Mucosa of gallbladder (tissue), 1 donor: ENCODE measurements around the gene PAN3. TPM values are rescaled to one million over a fixed set of nuclear protein-coding genes. Genes with fewer than 3 reads are reported as not detected.

Experiments used
- DNase-seq: peaks from one replicate; pipeline ENCODE4 v3.0.0-alpha.2; 2020; ENCODE audit warnings: low spot score
- total RNA-seq: library from RNA; stranded (reverse); gene quantifications from one replicate; pipeline ENCODE4 v1.2.1, GENCODE V29; 2021
- donor health status: DM: no; HTN: no; CAD: no.

PAN3 gene
- total RNA-seq, 1 donor from 2014 or later, result 36.1 TPM

DNA sequence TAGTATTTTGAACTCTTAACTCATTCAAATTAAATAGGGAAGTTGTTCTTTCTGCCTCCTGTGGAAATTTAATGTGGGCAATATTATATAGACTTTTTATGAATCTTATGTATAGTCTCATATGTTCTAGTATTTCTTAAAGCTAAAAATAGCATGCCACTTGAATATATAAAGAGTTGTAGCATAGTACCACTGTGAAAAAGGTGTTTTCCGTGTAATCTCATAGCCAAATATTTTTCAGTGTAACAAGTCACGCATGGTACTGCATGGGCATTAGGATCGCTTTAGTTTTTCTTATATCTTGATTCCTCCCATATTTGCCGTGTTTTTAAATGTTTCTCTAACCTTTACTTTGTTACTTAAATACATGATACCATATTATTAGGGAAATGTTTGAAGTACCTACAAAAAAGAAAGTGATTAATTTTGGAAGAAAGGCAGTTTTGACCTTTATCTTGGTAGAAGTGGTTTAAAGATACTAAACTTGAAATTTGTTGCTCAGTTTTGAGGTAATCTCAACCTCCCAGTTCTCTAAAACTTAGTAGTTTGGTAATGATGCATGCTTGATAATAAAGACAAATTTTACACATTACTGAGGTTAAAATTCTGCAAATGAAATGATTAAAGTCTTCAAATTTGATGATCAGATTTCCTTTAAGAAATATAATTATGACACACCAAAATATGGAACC, 81.2 kb downstream of the PAN3 start:
- DNase-seq, result no peak

DNA sequence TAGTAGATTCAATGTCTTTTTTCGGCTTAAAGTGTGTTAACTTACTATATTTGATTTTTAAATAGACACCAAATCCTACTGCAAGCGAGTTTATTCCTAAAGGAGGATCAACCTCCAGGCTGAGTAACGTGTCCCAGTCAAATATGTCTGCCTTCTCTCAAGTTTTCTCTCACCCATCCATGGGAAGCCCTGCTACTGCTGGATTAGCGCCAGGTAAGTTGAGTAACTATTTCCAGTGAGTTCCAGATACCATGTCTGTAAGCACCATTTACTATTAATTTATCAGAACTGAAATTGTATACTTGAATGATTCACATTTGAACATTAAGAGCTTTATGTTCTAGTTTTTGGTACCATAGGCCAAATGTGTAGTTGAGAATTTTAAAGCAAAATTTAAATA, 81.8 kb downstream of the PAN3 start:
- no peak for DNase-seq

DNA sequence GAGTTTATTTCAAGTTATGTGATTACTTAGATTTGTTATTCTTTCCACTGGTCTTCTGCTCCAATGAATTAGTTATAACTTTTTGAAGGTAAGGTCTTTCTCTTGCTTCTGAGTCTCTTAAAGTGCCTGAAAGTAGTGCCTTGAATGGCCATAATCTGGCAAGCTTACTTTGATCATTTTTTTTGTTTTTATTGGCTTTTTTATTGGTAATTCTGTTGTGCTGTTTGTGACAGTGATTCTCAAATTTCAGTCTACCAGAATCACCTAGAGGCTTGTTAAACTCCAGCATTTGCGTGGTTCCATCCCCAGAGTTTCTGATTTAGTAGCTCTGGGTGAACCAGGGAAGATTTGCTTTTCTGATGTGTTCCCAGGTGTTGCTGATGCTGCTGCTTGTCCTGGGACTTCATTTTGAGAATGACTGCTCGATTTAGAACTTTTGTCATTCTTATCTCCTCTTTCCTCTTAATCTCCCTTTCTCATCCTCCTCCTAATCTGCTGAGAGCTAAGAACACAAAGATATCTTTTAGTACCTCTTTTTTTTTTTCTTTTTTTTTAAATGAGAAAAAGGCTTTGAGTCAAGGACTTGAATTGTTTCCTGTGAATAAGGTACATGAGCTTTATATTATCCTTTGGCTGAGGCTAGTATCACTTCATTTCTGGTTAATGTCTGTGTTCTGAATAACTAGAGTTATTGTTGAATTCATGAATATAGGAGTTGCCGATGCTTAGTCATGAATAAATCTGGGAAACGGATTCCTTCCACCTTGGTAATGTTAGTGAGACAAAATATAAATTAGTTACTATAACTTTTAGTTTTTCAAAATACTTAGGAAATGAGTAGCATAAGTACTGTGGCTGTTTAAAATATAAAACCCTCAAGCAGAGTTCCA, 91.4 kb downstream of the PAN3 start:
- DNase-seq, result no peak

DNA sequence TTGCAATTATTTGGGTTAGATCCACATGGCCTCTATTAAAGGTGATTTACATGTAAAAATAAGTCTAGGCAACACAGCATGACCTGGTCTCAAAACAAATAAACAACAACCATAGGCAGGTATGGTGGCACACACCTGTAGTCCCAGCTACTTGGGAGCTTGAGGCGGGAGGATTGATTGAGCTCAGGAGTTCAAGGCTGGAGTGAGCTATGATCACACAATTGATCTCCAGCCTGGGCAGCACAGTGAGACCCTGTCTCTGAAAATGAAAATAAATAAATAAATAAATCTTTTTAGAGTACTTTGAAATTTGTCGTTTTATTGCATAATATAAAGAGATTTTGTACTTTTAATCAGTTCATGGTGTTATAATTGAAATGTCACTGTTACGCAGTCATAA, 93.3 kb downstream of the PAN3 start:
- no peak for DNase-seq

DNA sequence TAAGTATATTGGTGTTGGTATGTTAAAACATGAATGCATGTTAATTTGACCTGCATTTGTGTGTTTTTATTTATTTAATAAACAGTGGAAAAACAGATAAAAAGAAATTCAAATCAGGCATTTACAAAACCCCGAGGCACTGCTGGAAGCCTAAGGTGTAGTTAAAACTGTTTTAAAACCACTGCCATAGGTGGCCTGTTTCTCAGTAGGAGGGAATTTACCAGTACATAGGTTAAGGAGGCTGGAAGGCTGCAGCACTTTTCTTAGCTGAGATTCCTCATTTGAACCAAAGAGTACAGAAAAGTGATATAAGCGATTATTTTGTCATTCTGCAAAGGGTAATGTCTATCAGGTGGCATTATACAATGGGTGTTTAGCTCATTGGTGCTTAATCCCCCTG, 99.6 kb downstream of the PAN3 start:
- no peak for DNase-seq

DNA sequence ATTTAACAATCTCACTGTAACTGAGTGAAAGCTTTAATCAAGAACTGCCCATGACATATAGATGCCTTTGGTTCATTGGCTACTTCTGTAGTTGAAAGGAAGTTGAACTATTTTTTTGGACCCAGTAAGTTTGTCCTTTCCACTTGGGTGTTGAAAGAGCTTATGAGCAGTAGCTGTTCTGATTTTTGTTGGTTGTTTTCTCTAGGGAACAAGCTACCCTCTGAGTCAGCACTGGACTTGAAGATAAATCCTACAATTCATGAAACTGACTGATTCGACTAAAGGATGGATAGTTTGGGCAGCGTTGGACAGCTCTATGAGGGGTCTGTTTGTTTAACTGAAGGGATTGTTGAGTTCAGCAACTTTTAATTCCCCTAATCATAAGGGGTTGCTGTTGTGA, 101.0 kb downstream of the PAN3 start:
- no peak for DNase-seq

DNA sequence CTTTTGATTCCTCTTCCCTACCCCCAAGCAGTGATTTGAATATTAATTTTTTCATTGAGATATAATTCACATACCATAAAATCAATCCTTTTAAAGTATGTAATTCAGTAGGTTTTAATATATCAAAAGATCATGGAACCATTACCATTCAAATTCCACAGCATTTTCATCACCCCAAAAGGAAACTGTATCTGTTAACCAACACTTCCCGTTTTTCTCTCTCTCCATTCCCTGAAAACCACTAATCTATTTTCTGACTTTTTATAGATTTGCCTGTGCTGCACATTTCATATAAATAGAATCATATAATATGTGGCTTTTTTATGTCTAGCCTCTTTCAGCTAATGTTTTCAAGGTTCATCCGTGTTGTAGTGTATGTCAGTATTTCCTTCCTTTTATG, 107.1 kb downstream of the PAN3 start:
- no peak for DNase-seq

DNA sequence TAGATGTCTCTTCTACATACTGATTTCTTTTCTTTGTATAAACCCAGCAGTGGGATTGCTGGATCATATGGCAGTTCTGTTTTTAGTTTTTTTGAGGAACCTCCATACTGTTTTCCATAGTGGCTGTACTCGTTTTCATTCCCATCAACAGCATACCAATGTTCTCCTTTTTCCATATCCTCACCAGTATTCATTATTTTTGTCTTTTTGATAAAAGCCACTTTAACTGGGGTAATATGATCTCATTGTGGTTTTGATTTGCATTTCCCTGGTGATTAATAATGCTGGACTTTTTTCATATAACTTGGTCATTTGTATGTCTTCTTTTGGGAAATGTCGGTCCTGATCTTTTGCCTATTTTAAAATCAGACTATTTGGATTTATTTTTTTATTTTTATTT, 108.5 kb downstream of the PAN3 start:
- no peak for DNase-seq

DNA sequence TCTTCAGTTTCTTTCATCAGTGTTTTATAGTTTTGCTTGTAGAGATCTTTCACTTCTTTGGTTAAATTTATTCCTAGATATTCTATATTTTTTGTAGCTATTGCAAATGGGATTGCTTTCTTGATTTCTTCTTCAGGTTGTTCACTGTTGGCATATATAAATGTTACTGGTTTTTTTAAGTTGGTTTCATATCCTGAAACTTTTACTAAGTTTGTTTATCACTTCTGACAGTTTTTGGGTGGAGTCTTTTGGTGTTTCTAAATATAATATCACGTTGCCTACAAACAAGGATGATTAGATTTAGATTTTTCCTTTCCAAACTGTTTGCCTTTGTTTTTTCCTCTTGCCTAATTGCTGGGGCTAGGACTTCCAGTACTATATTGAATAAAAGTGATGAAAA, 109.7 kb downstream of the PAN3 start:
- no peak for DNase-seq

DNA sequence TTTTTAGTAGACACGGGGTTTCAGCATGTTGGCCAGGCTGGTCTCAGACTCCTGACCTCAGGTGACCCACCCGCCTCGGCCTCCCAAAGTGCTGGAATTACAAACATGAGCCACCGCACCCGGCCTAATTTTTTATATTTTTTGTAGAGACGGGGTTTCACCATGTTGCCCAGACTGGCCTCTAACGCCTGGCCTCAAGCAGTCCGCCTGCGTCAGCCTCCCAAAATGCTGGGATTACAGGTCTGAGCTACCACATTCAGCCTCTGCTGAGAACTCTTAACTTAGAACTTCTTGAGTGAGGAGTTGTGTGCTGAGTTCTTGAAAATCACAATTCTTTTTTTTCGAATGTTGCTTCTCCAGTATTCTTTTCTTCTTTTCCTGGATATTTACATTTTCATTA, 112.2 kb downstream of the PAN3 start:
- DNase-seq, result no peak

DNA sequence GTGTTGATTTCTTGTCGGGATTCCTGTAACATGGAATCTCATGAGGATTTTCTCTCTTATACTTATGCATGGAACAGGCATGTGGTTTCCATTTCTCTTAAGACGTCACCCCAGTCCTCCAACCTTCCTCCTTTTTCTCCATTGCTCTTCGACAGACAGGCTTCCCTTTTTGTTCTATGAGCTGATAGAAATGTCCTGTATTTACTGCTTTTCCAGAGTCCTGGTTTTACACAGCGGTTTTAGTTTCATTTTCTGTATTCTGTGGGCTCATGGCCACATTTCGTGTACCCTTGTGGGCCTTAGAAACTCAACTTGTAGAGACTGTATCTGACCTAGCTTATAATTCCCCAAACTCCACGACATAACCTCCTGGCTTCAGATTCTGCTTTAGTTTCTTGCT, 113.1 kb downstream of the PAN3 start:
- DNase-seq, result no peak

DNA sequence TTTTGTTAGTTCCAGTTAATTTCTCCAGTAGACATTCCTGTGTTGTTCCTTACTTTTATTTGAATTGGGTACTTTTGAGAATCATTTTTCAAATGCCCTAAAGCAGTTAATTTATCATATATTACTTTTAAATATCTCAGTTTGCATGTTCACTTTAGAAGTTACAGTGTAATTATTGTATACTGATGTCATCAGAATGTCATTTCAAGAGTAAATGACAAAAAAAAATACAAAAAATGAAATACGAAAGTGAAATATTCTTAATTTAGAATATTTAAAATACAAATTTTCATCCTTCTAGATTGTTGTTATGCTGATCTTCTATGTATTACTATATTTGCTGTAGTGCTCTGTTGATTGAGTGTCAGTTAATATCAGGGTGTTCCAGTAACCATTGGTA, 114.2 kb downstream of the PAN3 start:
- DNase-seq, result no peak

DNA sequence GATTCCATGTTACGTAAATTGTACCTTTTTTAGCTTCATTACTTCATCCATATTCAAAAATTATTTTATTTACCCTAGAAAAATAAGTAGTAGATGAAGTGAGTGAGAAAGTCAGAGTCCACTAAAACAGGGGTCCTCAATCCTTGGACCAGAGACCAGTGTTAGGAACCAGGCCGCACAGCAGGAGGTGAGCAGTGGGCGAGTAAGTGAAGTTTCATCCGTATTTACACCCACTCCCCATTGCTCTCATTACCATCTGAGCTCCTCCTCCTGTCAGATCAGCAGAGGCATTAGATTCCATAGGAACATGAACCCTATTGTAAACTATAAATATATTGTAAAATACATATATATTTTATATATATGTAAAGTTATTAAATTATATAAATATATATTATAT, 119.0 kb downstream of the PAN3 start:
- DNase-seq, result no peak

DNA sequence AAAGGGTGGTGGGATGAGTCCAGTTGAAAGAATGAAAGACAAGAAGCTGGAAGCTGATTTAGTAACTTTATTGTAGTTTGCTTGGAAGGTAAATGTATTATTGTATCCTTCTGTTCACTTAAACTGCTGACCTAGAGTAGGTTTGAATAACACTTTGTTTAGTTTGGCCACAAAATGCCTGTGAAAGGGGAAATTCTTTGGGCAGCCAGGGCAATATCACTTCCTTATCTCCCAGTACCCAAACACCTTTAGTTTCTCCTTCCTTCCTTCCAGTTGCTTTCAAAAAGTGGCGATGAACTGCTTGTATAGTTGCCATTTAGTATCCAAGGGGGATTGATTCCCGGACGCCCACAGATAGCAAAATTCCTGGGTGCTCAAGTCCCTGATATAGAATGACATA, 120.1 kb downstream of the PAN3 start:
- no peak for DNase-seq

DNA sequence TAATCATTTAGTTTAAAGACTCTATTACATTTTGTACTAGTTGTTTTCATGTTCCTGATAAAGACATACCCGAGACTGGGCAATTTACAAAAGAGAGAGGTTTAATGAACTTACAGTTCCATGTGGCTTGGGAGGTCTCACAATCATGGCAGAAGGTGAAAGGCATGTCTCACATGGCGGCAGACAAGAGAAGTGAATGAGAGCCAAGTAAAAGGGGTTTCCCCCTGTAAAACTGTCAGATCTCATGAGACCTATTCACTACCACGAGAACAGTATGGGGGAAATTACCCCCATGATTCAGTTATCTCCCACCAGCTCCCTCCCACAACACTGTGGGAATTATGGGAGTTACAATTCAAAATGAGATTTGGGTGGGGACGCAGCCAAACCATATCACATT, 129.2 kb downstream of the PAN3 start:
- no peak for DNase-seq

DNA sequence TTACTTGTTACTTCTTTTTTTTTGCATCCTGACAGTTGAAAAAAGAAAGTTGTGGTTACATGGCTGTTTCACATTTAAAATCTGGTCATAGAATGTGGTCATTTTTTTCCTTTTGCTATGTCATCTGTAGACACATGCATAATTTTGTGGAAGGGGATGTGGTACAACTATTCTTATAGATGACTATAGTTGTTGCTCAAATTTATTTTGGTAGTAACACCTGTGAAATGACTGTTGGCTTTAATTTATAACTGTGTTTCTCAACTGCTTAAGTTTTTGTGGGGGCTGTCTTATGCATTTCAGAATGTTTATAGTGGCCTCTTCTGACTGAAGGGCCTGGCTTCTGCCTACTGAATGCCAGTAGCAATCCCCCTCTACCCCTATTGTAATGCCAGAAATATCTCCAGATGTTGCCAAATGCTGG, 130.5 kb downstream of the PAN3 start:
- DNase-seq, result no peak

DNA sequence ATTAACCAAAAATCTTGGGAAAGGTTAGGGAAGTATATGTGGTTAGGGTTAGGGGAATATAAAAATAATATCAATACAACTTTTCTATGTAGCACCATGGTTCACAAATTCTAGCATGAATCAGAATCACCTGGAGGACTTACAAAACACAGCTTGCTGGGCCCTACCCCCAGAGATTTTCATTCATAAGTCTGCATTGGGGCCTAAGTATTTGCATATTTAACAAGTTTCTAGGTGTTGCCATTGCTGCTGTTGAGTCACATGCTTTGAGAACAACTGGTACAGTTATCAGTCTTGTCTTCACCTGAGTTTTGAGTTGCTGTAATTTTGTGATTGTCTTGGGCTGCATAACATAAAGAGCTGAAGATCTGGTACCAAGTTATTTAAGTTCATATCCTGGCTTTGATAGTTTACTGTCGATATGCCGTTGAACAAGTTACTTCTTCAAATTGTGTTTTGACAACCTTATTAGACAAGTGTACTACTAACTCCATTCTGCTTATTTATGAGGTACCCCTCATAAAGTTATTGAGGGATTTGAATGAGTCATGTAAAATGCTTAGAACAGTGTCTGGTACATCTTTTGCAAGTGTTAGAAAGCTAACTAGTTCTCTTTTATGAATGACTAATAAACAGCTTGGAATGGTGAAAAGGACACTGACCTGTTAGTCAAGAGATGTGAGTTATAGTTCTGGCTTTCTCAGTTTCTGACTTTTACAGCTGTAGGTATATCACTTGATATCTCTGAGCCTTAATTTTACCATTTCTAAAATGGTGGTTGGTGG, 132.9 kb downstream of the PAN3 start:
- DNase-seq, result no peak

DNA sequence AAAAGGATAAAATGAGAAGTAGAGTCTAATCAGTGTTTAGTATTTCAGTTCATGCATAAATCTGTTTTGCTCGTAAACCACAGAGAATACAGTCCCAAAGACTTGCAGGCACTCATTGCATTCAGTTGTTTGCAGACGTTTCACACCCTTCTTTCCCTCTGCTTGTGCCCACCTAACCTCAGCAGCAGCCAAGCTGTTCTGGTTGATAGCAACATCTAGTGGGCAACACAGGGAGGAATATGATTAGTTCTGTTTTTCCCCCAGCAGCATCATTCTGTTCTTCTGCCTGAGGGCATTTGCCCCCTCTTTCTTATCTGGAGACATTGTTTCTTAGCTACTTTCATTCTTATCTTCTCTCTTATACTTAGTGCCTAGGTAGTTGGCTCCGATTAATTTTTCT, 135.6 kb downstream of the PAN3 start:
- DNase-seq, result no peak

DNA sequence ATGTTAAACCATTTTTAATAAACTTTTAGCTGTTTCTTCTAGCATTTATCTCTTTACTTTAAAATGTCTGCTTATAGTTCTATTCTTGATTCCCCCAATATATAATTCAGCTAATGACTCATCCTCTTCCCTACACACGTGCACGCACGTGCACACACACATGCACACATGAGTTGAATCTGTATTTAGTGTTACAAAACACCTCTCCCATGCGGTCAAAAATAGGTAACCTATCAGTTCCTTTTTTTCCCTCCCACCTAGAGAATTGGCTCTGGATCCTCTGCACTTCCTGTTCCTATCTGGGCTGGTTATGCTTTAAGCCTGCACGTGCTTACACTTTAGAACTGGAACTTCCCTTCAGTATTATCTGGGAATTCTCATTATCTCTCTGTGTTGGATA, 144.1 kb downstream of the PAN3 start:
- DNase-seq, result no peak

DNA sequence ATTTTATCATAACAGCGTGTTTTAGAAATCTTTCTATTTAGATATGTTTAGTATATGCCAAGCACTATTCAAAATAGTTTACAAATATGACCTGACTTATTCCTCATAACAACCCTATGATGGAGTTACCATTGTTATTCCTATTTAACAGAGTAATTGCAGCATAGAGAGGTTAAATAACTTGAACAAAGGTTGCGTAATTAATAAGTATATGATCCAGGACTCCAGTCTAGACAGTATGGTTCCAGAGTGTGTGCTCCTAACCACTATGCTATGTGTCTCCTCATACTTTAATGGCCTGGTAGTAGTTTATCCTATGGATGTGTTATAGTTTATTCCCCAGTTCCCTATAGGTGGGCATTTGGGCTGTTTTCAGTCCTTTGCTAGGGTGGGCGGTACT, 145.3 kb downstream of the PAN3 start:
- no peak for DNase-seq

DNA sequence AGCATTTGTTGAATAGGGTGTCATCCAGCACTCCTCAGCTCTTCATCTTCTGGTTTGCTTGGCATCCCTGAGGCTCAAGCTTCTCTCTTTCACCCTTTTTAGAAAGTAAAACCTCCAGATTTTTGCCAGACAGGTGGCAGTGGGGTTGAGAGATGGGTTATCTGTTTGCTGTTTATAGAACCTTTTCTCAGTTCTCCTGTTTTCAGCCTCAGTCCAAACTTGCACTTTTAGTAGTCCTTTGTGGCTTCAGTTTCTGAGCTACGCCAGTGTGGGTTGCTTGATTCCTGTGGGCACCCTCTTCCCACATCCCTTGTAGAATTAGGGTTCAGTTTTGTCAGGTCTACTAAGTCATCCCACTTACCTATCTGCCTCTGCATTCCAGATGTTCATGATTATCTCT, 147.9 kb downstream of the PAN3 start:
- DNase-seq, result no peak

DNA sequence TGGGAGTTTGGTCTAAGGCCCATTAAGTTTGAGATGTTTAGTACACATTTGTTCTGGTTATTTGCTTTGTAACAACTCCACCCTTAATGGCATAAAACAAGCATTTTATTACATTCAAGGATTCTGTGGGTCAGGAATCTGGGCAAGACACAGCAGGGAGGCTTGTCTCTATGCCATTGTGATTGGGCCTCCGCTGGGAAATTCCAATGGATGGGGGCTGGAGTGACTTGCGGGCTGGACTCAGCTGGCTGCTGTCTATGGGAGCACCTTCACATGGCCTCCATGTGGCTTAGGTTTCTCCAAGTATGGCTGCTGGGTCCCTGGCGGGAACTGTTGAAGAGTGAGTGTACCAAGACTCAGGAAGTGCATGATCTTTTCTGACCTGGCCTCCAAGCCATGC, 159.0 kb downstream of the PAN3 start:
- DNase-seq, result no peak

DNA sequence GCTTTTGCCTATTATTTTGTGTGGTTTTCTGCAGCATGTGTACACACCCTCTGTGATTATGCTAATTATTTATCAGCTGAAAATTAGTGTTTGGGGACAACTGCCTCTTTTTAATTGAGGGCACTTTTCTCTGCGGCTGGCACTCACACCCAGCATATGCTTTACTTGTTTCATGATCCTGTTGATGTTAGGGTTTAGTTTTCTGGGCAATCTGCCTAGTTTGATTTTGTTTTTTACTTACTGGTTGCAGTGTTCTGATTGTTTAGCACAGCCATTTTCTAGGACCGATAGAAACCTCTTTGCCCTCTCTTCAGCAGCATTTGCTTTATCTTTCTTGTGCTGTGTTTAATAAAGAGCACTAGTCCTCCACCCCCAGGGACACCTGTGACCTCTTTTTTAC, 161.6 kb downstream of the PAN3 start:
- DNase-seq, result no peak
